ENCODE results near the gene USH1C. TPM values are rescaled to one million over a fixed set of nuclear protein-coding genes. Genes with fewer than 3 reads are reported as not detected.

Gene USH1C
- total and polyA plus RNA-seq, 2 of the 13 experiments (the other 11 are each of a cell fraction or from before 2014, with no cell fraction given) = not detected

DNA sequence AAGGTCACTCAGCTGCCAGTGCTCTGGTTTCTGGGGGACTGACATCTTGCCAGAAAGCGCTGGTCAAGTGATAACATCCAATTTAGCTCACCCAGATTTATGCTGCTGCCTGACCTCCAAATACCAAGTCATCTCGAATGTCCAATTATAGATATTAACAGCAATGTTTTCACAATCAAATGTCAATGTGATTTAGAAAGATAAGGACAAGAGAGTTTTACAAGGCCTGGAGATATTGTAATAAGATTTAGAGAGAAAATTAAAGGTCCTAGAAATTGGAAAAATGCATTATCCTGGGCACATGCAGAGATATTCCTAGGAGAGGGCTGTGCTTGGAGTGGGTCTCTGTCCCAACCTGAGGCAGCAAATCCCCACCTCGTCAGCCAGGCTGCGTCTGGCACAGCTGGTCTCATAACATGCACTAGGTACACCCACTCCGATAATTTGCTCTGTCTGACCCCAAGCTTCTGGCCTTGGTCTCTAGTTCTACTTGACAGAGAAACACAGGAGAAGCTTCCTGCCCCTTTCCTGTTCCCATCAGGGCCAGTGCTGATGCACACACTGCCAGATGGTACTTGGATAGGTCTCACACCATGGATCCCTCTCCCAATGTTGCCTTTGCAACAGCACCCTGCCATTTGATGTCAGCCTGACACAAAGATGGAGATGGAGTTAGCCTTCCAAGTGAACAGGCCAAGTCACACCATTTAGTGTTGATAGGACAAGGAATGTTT, 28.6 kb downstream of the USH1C start:
- CTCF ChIA-PET (ENCODE audit: low intra/inter-chr PET ratio, low total read pairs) = no interaction called here
- no peak for DNase-seq (ENCODE audit: low spot score)
- POLR2A ChIA-PET = no interaction called here
- Histone ChIP-seq H2AFZ (ENCODE audit: low read length) (no peak overlapping the region), H3K79me2 (ENCODE audit: insufficient read depth, low read length) (no peaks in the 10 kb centered on the region), H3K27me3 (ENCODE audit: control insufficient read depth in 1 of 2, insufficient read depth in 2 of 2, low read length in 2 of 2) (peaks cover 1 to 5% of the 10 kb centered on the region in 2 experiments; a peak in 3 of 5 replicates), H3K9ac (ENCODE audit: insufficient read depth, low read depth, low read length) (no peak overlapping the region), H3K9me3 (ENCODE audit: low read length) (no peaks in the 10 kb centered on the region), H4K20me1 (ENCODE audit: insufficient read depth, low read length) (no peaks in the 10 kb centered on the region), H3K4me1 (ENCODE audit: insufficient read depth, low read length) (no peaks in the 10 kb centered on the region), H3K27ac (ENCODE audit: extremely low read length, insufficient read depth, low read length) (no peak overlapping the region), H3K4me3 (replicated peaks in 1 of 3; ENCODE audit: insufficient read depth in 1 of 3, low read depth in 2 of 3, low read length in 3 of 3) (no peak overlapping the region), H3K36me3 (replicated peaks in 1 of 2; ENCODE audit: control insufficient read depth in 1 of 2, insufficient read depth in 2 of 2, low read length in 2 of 2) (no peaks in the 10 kb centered on the region), H3K4me2 (ENCODE audit: low read depth, low read length) (no peak overlapping the region)
- FAIRE-seq = no peak
- in situ Hi-C loops (cut with HindIII; ENCODE audit: extremely low pct_ligation_motif_present, low pct_unique_long_range_greater_than_20kb) (loop anchor here (25.0 kb wide), 1 partner anchor 278 kb away; no protein-coding TSS in a partner anchor), intact Hi-C loops (cut with micrococcal nuclease; ENCODE audit: unreplicated experiment) (no loop called here)
- ATAC-seq = no peak
- WGBS (ENCODE audit: low lambda C conversion rate) = 17% methylated on average over 3 of the region's 5 CpGs
- no TSS peak for BruUV-seq (replicated peaks)
- TF ChIP-seq, protein P1, sequence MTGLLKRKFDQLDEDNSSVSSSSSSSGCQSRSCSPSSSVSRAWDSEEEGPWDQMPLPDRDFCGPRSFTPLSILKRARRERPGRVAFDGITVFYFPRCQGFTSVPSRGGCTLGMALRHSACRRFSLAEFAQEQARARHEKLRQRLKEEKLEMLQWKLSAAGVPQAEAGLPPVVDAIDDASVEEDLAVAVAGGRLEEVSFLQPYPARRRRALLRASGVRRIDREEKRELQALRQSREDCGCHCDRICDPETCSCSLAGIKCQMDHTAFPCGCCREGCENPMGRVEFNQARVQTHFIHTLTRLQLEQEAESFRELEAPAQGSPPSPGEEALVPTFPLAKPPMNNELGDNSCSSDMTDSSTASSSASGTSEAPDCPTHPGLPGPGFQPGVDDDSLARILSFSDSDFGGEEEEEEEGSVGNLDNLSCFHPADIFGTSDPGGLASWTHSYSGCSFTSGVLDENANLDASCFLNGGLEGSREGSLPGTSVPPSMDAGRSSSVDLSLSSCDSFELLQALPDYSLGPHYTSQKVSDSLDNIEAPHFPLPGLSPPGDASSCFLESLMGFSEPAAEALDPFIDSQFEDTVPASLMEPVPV (CRISPR knock-in tag; IDR thresholded peaks at IDR 0.05) = no peak
- TF ChIP-seq ONECUT2 (CRISPR knock-in tag; IDR thresholded peaks at IDR 0.05) (no peak), DR1 (CRISPR knock-in tag; IDR thresholded peaks at IDR 0.05) (no peak), HOXA3 (CRISPR knock-in tag; IDR thresholded peaks at IDR 0.05) (no peak), NFRKB (IDR thresholded peaks at IDR 0.05) (no peak), ZNF747 (CRISPR knock-in tag; IDR thresholded peaks at IDR 0.05; ENCODE audit: borderline replicate concordance) (no peak), WIZ (CRISPR knock-in tag; IDR thresholded peaks at IDR 0.05) (no peak), NFKBIZ (CRISPR knock-in tag; IDR thresholded peaks at IDR 0.05) (no peak), ETV5 (CRISPR knock-in tag; IDR thresholded peaks at IDR 0.05; ENCODE audit: borderline replicate concordance) (no peak), ZNF546 (CRISPR knock-in tag; conservative IDR thresholded peaks at IDR 0.05) (no peak), ZNF101 (CRISPR knock-in tag; IDR thresholded peaks at IDR 0.05; ENCODE audit: borderline replicate concordance, low read depth) (no peak), ZNF264 (CRISPR knock-in tag; IDR thresholded peaks at IDR 0.05) (no peak), ZNF703 (CRISPR knock-in tag; IDR thresholded peaks at IDR 0.05; ENCODE audit: borderline replicate concordance) (no peak), ZNF3 (CRISPR knock-in tag; IDR thresholded peaks at IDR 0.05) (no peak)
- TF ChIP-seq, protein P2, sequence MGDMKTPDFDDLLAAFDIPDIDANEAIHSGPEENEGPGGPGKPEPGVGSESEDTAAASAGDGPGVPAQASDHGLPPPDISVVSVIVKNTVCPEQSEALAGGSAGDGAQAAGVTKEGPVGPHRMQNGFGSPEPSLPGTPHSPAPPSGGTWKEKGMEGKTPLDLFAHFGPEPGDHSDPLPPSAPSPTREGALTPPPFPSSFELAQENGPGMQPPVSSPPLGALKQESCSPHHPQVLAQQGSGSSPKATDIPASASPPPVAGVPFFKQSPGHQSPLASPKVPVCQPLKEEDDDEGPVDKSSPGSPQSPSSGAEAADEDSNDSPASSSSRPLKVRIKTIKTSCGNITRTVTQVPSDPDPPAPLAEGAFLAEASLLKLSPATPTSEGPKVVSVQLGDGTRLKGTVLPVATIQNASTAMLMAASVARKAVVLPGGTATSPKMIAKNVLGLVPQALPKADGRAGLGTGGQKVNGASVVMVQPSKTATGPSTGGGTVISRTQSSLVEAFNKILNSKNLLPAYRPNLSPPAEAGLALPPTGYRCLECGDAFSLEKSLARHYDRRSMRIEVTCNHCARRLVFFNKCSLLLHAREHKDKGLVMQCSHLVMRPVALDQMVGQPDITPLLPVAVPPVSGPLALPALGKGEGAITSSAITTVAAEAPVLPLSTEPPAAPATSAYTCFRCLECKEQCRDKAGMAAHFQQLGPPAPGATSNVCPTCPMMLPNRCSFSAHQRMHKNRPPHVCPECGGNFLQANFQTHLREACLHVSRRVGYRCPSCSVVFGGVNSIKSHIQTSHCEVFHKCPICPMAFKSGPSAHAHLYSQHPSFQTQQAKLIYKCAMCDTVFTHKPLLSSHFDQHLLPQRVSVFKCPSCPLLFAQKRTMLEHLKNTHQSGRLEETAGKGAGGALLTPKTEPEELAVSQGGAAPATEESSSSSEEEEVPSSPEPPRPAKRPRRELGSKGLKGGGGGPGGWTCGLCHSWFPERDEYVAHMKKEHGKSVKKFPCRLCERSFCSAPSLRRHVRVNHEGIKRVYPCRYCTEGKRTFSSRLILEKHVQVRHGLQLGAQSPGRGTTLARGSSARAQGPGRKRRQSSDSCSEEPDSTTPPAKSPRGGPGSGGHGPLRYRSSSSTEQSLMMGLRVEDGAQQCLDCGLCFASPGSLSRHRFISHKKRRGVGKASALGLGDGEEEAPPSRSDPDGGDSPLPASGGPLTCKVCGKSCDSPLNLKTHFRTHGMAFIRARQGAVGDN (CRISPR knock-in tag; IDR thresholded peaks at IDR 0.05) = no peak
- TF ChIP-seq, protein P3, sequence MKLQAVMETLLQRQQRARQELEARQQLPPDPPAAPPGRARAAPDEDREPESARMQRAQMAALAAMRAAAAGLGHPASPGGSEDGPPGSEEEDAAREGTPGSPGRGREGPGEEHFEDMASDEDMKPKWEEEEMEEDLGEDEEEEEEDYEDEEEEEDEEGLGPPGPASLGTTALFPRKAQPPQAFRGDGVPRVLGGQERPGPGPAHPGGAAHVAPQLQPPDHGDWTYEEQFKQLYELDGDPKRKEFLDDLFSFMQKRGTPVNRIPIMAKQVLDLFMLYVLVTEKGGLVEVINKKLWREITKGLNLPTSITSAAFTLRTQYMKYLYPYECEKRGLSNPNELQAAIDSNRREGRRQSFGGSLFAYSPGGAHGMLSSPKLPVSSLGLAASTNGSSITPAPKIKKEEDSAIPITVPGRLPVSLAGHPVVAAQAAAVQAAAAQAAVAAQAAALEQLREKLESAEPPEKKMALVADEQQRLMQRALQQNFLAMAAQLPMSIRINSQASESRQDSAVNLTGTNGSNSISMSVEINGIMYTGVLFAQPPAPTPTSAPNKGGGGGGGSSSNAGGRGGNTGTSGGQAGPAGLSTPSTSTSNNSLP (IDR thresholded peaks at IDR 0.05; ENCODE audit: low read depth, low read length) = no peak
- TF ChIP-seq, protein P4, sequence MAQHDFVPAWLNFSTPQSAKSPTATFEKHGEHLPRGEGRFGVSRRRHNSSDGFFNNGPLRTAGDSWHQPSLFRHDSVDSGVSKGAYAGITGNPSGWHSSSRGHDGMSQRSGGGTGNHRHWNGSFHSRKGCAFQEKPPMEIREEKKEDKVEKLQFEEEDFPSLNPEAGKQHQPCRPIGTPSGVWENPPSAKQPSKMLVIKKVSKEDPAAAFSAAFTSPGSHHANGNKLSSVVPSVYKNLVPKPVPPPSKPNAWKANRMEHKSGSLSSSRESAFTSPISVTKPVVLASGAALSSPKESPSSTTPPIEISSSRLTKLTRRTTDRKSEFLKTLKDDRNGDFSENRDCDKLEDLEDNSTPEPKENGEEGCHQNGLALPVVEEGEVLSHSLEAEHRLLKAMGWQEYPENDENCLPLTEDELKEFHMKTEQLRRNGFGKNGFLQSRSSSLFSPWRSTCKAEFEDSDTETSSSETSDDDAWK (CRISPR knock-in tag; IDR thresholded peaks at IDR 0.05) = no peak
